Measurements from ENCODE around the gene ENSA.
"Not testable (repeated sequence)": the region's sequence is repeated elsewhere in the genome, so short reads cannot be mapped to it uniquely, and the experiment has no call there.

Gene ENSA

DNA sequence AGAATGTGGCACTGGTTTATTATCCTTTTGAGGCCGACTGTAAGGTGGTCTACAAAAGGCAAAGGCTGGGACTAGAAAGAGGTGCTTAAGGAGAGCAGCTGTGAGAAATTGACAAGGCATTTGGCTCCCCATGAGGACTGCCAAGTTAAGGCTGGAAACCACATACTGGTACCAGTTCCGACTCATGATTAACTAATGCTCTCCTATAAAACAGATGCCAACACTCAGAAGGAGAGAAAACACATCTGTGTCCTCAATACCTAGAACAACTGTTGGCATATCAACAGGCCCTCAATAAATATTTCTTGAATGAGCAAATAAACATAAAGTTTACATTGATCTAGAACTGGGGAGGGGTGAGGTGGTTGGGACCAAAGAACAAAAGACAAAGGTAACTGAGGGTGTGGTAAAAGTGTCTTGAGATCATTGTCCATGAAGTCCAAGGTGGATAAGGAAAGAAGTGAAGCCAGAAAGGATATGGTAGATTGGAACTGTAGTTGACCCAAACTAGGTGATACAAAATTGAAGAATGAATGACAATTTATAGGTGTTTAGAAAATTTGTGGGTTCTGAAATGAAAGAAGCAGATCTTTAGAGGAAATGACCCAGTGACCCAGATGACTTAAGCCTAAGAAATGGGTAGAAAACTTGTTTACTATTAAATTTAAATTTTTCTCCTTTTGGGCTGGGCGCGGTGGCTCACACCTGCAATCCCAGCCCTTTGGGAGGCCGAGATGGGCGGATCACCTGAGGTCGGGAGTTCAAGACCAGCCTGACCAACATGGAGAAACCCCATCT lies 33.1 kb downstream of the ENSA start:
- TF ChIP-seq CTCF (IDR thresholded peaks at IDR 0.05; ENCODE audit: control insufficient read depth, extremely low read depth, insufficient read depth) = no peak
- DNase-seq (ENCODE audit: low read depth) = no peak
- no peak overlapping the region for H3K4me3 ChIP-seq (ENCODE audit: low read depth, low read length)

- no peak overlapping the region for H3K4me3 ChIP-seq (ENCODE audit: low read depth, low read length)
- DNase-seq (ENCODE audit: low read depth) = no peak
- no peak for TF ChIP-seq CTCF (IDR thresholded peaks at IDR 0.05; ENCODE audit: control insufficient read depth, extremely low read depth, insufficient read depth)
Observed at GRCh38 chr1:150582371-150582770, 47.0 kb downstream of the ENSA start.

DNA sequence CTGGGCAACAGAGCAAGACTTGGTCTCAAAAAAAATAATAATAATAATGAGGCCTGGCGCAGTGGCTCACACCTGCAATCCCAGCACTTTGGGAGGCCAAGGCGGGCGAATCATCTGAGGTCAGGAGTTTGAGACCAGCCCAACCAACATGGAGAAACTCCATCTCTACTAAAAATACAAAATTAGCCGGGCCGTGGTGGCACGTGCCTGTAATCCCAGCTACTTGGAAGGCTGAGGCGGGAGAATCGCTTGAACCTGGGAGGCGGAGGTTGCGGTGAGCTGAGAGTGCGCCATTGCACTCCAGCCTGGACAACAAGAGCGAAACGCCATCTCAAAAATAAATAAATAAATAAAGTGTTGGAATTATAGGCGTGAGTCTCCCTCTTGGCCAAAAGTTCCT lies 47.5 kb downstream of the ENSA start:
- H3K4me3 ChIP-seq (ENCODE audit: low read depth, low read length); DNase-seq (ENCODE audit: low read depth): not testable (repeated sequence)

GRCh38 chr1:150581437-150581836 lies 48.0 kb downstream of the ENSA start:
- not testable (repeated sequence) for H3K4me3 ChIP-seq (ENCODE audit: low read depth, low read length); DNase-seq (ENCODE audit: low read depth)

DNA sequence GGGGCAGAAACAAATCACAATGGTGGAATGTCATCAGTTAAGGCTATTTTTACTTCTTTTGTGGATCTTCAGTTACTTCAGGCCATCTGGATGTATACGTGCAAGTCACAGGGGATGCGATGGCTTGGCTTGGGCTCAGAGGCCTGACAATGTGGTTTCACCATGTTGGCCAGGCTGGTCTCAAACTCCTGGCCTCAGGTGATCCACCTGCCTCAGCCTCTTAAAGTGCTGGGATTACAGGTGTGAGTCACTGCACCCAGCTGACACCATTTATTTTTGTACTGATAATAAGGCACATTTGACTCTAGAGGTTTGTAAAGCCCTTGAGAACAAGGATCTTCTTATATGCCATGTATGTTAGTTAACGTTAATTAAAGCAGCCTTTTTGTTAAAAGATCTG lies 48.4 kb downstream of the ENSA start:
- not testable (repeated sequence) for H3K4me3 ChIP-seq (ENCODE audit: low read depth, low read length); DNase-seq (ENCODE audit: low read depth)

DNA sequence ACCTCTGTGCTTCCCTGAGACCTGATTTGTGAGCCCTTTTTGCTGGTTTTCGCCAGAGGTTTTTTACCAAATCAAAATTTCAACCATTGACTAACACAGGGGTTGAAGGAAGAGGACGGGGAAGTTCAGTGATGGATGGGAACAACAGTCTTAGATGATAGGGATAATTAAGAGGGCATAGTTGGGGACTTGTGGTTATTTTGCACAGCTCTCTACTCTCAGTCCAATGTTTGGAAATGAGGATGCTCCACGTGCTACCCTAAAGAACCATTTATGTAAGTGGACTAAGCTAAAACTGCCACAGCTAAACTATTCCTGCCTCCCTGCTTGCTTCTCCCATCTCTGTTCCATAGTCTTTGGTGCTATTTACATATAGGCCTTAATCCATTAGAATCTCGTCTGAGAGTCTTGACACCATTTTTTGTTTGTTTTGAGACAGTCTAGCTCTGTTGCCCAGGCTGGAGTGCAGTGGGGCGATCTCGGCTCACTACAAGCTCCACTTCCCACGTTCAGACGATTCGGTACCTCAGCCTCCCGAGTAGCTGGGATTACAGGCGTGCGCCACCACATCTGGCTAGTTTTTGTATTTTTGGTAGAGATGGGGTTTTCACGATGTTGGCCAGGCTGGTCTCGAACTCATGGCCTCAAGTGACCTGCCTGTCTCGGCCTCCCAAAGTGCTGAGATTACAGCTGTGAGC lies 49.3 kb downstream of the ENSA start:
- TF ChIP-seq CTCF (IDR thresholded peaks at IDR 0.05; ENCODE audit: control insufficient read depth, extremely low read depth, insufficient read depth) = no peak
- H3K4me3 ChIP-seq (ENCODE audit: low read depth, low read length) = peak overlapping the region; percentile 98
- DNase-seq (ENCODE audit: low read depth) = no peak

GRCh38 chr1:150579110-150579944 lies 50.1 kb downstream of the ENSA start, which contains the start of gene MCL1:
TSS of gene MCL1 (minus strand) at chr1:150579610. CDS start at chr1:150579530, 80 bp downstream.
- no peak for TF ChIP-seq CTCF (IDR thresholded peaks at IDR 0.05; ENCODE audit: control insufficient read depth, extremely low read depth, insufficient read depth)
- peak; percentile 82 for DNase-seq (ENCODE audit: low read depth)
- H3K4me3 ChIP-seq (ENCODE audit: low read depth, low read length) = peak within 1 kb of the TSS; percentile 98
